OCI-LY3 (cell line): ENCODE data around the gene ANXA11.

Experiments used
- H2AFZ ChIP-seq: fragments of 200-600, 300-600 bp; shearing (Covaris generic); 2 replicates; pipeline ENCODE4 v1.6.0; 2014; ENCODE audit warnings: antibody characterized with exemption, low read depth, low read length
- H3K27ac ChIP-seq: fragments of 200-600, 300-600 bp; sonication (generic); 2 replicates; pipeline ENCODE4 v1.5.1; 2014; ENCODE audit warnings: mild to moderate bottlenecking, low read length, moderate library complexity, mixed read lengths
- H3K27me3 ChIP-seq: fragments of 200-600, 300-600 bp; sonication (generic); 2 replicates; pipeline ENCODE4 v1.6.1; 2014; ENCODE audit warnings: low read depth, low read length, mixed read lengths
- H3K36me3 ChIP-seq: fragments of 200-600, 300-600 bp; sonication (generic); replicated peaks from 2 replicates; pipeline ENCODE3; 2014; ENCODE audit warnings: low read depth, low read length, mixed read lengths
- H3K4me1 ChIP-seq: fragments of 300-600, 200-600 bp; sonication (generic); 2 replicates; pipeline ENCODE4 v1.6.1; 2014; ENCODE audit warnings: low read length, mixed read lengths
- H3K4me2 ChIP-seq: fragments of 200-600, 300-600 bp; sonication (generic); 2 replicates; pipeline ENCODE4 v1.6.1; 2014; ENCODE audit warnings: low read length, mixed read lengths
- H3K4me3 ChIP-seq: fragments of 300-600, 200-600 bp; sonication (generic); 2 replicates; pipeline ENCODE4 v1.5.1; 2014; ENCODE audit warnings: antibody characterized with exemption, mild to moderate bottlenecking, low read length, moderate library complexity
- H3K79me2 ChIP-seq: fragments of 300-600, 200-600 bp; shearing (Covaris generic); 2 replicates; pipeline ENCODE4 v1.6.1; 2014; ENCODE audit warnings: mild to moderate bottlenecking, low read length, mixed read lengths
- H3K9ac ChIP-seq: fragments of 300-600, 200-600 bp; shearing (Covaris generic); 2 replicates; pipeline ENCODE4 v1.6.0; 2014; ENCODE audit warnings: mild to moderate bottlenecking, low read length, moderate library complexity
- H3K9me3 ChIP-seq: fragments of 200-600, 300-600 bp; shearing (Covaris generic); 2 replicates; pipeline ENCODE4 v1.6.1; 2014; ENCODE audit warnings: low read length, mixed read lengths; ENCODE audit not compliant: insufficient read depth
- H4K20me1 ChIP-seq: fragments of 200-600, 300-600 bp; sonication (generic); 2 replicates; pipeline ENCODE4 v1.6.1; 2016; ENCODE audit warnings: low read length, mixed read lengths; ENCODE audit not compliant: insufficient read depth
- CTCF ChIP-seq: fragments of 200-600, 300-600 bp; sonication (generic); IDR thresholded peaks from 2 replicates; pipeline ENCODE4 v1.5.1; 2014; ENCODE audit warnings: antibody characterized with exemption, low read length, low read depth
- EZH2phosphoT487 ChIP-seq: fragments of 200-600 bp; shearing (Covaris generic); IDR thresholded peaks from 2 replicates; pipeline ENCODE4 v1.6.1; 2018; ENCODE audit warnings: antibody characterized with exemption, mixed run types, low read depth

ANXA11 gene

GRCh38 chr10:80182986-80183385 is 22.4 kb downstream of the ANXA11 start:
- H4K20me1 ChIP-seq = peaks cover 85% of the 10 kb centered on the region
- no peak overlapping the region for H3K27ac ChIP-seq
- TF ChIP-seq EZH2phosphoT487 = no peak
- no peak for TF ChIP-seq CTCF
- H2AFZ ChIP-seq = no peak overlapping the region
- H3K4me2 ChIP-seq = no peak overlapping the region
- no peak overlapping the region for H3K4me3 ChIP-seq
- no peak overlapping the region for H3K9ac ChIP-seq
- peaks cover 94% of the 10 kb centered on the region for H3K79me2 ChIP-seq
- no peaks in the 10 kb centered on the region for H3K27me3 ChIP-seq
- H3K4me1 ChIP-seq = peaks cover 23% of the 10 kb centered on the region
- no peaks in the 10 kb centered on the region for H3K9me3 ChIP-seq
- H3K36me3 ChIP-seq = no peaks in the 10 kb centered on the region

- Histone ChIP-seq H3K9me3 (no peaks in the 10 kb centered on the region), H3K4me2 (no peak overlapping the region), H3K79me2 (peaks cover 69% of the 10 kb centered on the region), H3K4me1 (no peaks in the 10 kb centered on the region), H3K9ac (no peak overlapping the region), H3K36me3 (no peaks in the 10 kb centered on the region), H3K27ac (no peak overlapping the region), H4K20me1 (peaks cover 63% of the 10 kb centered on the region), H3K4me3 (no peak overlapping the region), H3K27me3 (no peaks in the 10 kb centered on the region), H2AFZ (no peak overlapping the region)
- no peak for TF ChIP-seq EZH2phosphoT487
- TF ChIP-seq CTCF = no peak
Measured at GRCh38 chr10:80177781-80178636, 27.3 kb downstream of the ANXA11 start.

GRCh38 chr10:80176526-80176925 is 28.8 kb downstream of the ANXA11 start:
- no peaks in the 10 kb centered on the region for H3K27me3 ChIP-seq
- H3K27ac ChIP-seq = no peak overlapping the region
- TF ChIP-seq EZH2phosphoT487 (no peak), CTCF (no peak)
- H3K79me2 ChIP-seq = peaks cover 57% of the 10 kb centered on the region
- H3K4me2 ChIP-seq = no peak overlapping the region
- no peak overlapping the region for H3K4me3 ChIP-seq
- peaks cover 52% of the 10 kb centered on the region for H4K20me1 ChIP-seq
- no peak overlapping the region for H2AFZ ChIP-seq
- H3K36me3 ChIP-seq = no peaks in the 10 kb centered on the region
- H3K9me3 ChIP-seq = no peaks in the 10 kb centered on the region
- no peaks in the 10 kb centered on the region for H3K4me1 ChIP-seq
- H3K9ac ChIP-seq = no peak overlapping the region

- Histone ChIP-seq H3K79me2 (peaks cover 42% of the 10 kb centered on the region), H3K4me3 (no peak overlapping the region), H3K27ac (no peak overlapping the region), H3K27me3 (no peaks in the 10 kb centered on the region), H3K9me3 (no peaks in the 10 kb centered on the region), H3K9ac (no peak overlapping the region), H2AFZ (no peak overlapping the region), H3K36me3 (no peaks in the 10 kb centered on the region), H4K20me1 (peaks cover 45% of the 10 kb centered on the region), H3K4me2 (no peak overlapping the region), H3K4me1 (no peaks in the 10 kb centered on the region)
- TF ChIP-seq EZH2phosphoT487 (no peak), CTCF (no peak)
Measured at GRCh38 chr10:80174641-80175395, 30.5 kb downstream of the ANXA11 start.
